Thymus (tissue), 2 donors: ENCODE results near the gene ATE1. TPM values are rescaled to one million over a fixed set of nuclear protein-coding genes. Genes with fewer than 3 reads are reported as not detected.

Experiments
- polyA plus RNA-seq: library from polyadenylated mRNA; stranded (reverse); fragments of 200-250 nt; gene quantifications from one replicate; pipeline ENCODE4 v1.2.3, GENCODE V29; 2013
- total RNA-seq: library from RNA; stranded (reverse); fragments of 120-200 nt; gene quantifications from one replicate; pipeline ENCODE4 v1.2.4, GENCODE V29; 2013
- donor health status: healthy.

Gene ATE1
- total and polyA plus RNA-seq, 2 donors: 12.0 to 26.3 TPM

Other genes with a start within 250 kb of the ATE1 start
- 81.5 TPM for gene NSMCE4A, start 47.2 kb upstream of the ATE1 start, total RNA-seq
- gene NSMCE4A, start 47.2 kb upstream of the ATE1 start, polyA plus RNA-seq: 131 TPM
- gene TACC2, start 61.1 kb upstream of the ATE1 start, total RNA-seq: 4.6 TPM
- gene TACC2, start 61.1 kb upstream of the ATE1 start, polyA plus RNA-seq: 57.3 TPM